Stimulated activated CD4-positive, alpha-beta T cell treated with anti-CD3 and anti-CD28 coated beads, Interleukin-1b, Interleukin-23, amount 100 ng/mL, for 48 hours (primary cell): ENCODE measurements around the gene HACE1.

Experiments used
- DNase-seq: peaks from one replicate; pipeline ENCODE4 v3.0.0-alpha.2; 2020

The HACE1 gene

GRCh38 chr6:104730450-104730849 is 129.3 kb downstream of the HACE1 start:
- DNase-seq, result no peak

- no peak for DNase-seq
Observed at GRCh38 chr6:104729433-104729832, 130.3 kb downstream of the HACE1 start.

- no peak for DNase-seq
Observed at GRCh38 chr6:104728448-104728847, 131.3 kb downstream of the HACE1 start.

- DNase-seq, result no peak
Observed at GRCh38 chr6:104718672-104719071, 141.0 kb downstream of the HACE1 start.

- no peak for DNase-seq
Observed at GRCh38 chr6:104716858-104717257, 142.9 kb downstream of the HACE1 start.

- no peak for DNase-seq
Observed at GRCh38 chr6:104714796-104715195, 144.9 kb downstream of the HACE1 start.

GRCh38 chr6:104713982-104714381 is 145.7 kb downstream of the HACE1 start:
- DNase-seq, result no peak

GRCh38 chr6:104711371-104711770 is 148.3 kb downstream of the HACE1 start:
- no peak for DNase-seq

- no peak for DNase-seq
Observed at GRCh38 chr6:104710543-104711335, 149.0 kb downstream of the HACE1 start.

- DNase-seq, result no peak
Observed at GRCh38 chr6:104705916-104706442, 153.7 kb downstream of the HACE1 start.

- DNase-seq, result peak; percentile 43
Observed at GRCh38 chr6:104705095-104705707, 154.5 kb downstream of the HACE1 start.

GRCh38 chr6:104704191-104704590 is 155.5 kb downstream of the HACE1 start:
- no peak for DNase-seq

- DNase-seq, result no peak
Observed at GRCh38 chr6:104702126-104702841, 157.4 kb downstream of the HACE1 start.

GRCh38 chr6:104700371-104701185 is 159.1 kb downstream of the HACE1 start:
- no peak for DNase-seq

- no peak for DNase-seq
Observed at GRCh38 chr6:104699593-104700329, 160.0 kb downstream of the HACE1 start.

GRCh38 chr6:104698979-104699378 is 160.7 kb downstream of the HACE1 start:
- DNase-seq, result no peak

GRCh38 chr6:104692008-104692407 is 167.7 kb downstream of the HACE1 start:
- DNase-seq, result no peak

- no peak for DNase-seq
Observed at GRCh38 chr6:104689551-104690205, 170.0 kb downstream of the HACE1 start.

GRCh38 chr6:104688283-104688969 is 171.3 kb downstream of the HACE1 start:
- DNase-seq, result no peak

- DNase-seq, result no peak
Observed at GRCh38 chr6:104686550-104687175, 173.1 kb downstream of the HACE1 start.
